GM12878 (cell line): ENCODE measurements around the gene KIF26A.

Source experiments
- CTCF ChIP-seq, 3 experiments: IDR thresholded peaks in 2 of 3; conservative IDR thresholded peaks in 1 of 3; 2 replicates each; pipeline ENCODE4 v1.5.1; 2011; ENCODE audit warnings: low read depth in 3 of 3, low read length in 3 of 3, mild to moderate bottlenecking in 3 of 3, control low read depth in 2 of 3, moderate library complexity in 2 of 3, inconsistent platforms in 1 of 3, mixed read lengths in 1 of 3; ENCODE audit not compliant: control insufficient read depth in 2 of 3, insufficient read depth in 1 of 3; ENCODE audit errors: extremely low read depth in 1 of 3
- PAX8 ChIP-seq: fragments of 450-650 bp; IDR thresholded peaks from 2 replicates; pipeline ENCODE4 v1.6.1; 2017; ENCODE audit warnings: mild to moderate bottlenecking, moderate library complexity

- TF ChIP-seq CTCF (IDR thresholded peaks at IDR 0.05 in 2 of 3, conservative IDR thresholded peaks at IDR 0.05 in 1 of 3; ENCODE audit: control insufficient read depth in 2 of 3, extremely low read depth in 1 of 3, insufficient read depth in 1 of 3, low read depth in 3 of 3, low read length in 3 of 3), result no peak
- no peak for TF ChIP-seq PAX8
Measured at GRCh38 chr14:104094056-104094708, 44.2 kb upstream of the KIF26A start.
